AG04450 (cell line): Measurements from ENCODE around the gene WNT1. TPM values are rescaled to one million over a fixed set of nuclear protein-coding genes. Genes with fewer than 3 reads are reported as not detected.
A peak's percentile ranks its signal among the peaks of the same experiment; 100 is the strongest.

ENCODE experiments used
- CTCF ChIA-PET: fragments of 300-600, 350-600 bp; formaldehyde crosslinking; extraction: SDS; loops from one replicate; lab custom pipeline; 2022; ENCODE audit warnings: antibody characterized with exemption, inconsistent platforms; lab: Charles Lee
- POLR2A ChIA-PET: fragments of 350-600 bp; formaldehyde crosslinking; extraction: SDS; loops from one replicate; lab custom pipeline; 2021; ENCODE audit warnings: antibody characterized with exemption, inconsistent platforms; lab: Yijun Ruan, JAX
- DNase-seq: peaks from one replicate; pipeline ENCODE4 v3.0.0-alpha.2; 2011; ENCODE audit warnings: low read depth, low spot score
- H3K27ac ChIP-seq: one replicate; pipeline ENCODE4 v1.5.1; 2012; ENCODE audit warnings: low read depth, low read length, control low read depth
- H3K27me3 ChIP-seq: one replicate; pipeline ENCODE4 v1.6.0; 2012; ENCODE audit warnings: low read length; ENCODE audit not compliant: control insufficient read depth, insufficient read depth
- H3K4me3 ChIP-seq: 2 replicates; pipeline ENCODE4 v1.5.1; 2011; ENCODE audit warnings: mild to moderate bottlenecking, low read depth, low read length, control low read depth
- H3K9me3 ChIP-seq: 2 replicates; pipeline ENCODE4 v1.5.1; 2012; ENCODE audit warnings: low read length; ENCODE audit not compliant: control insufficient read depth, insufficient read depth
- CTCF ChIP-seq: IDR thresholded peaks from 2 replicates; pipeline ENCODE4 v1.5.1; 2011; ENCODE audit warnings: low read depth, low read length, control low read depth, inconsistent platforms
- polyA plus RNA-seq: library from polyadenylated mRNA; depleted of rRNA; stranded (reverse); fragments of >200 nt; gene quantifications from 2 replicates; pipeline ENCODE4 v1.2.3, GENCODE V29; 2011

The WNT1 gene
- polyA plus RNA-seq, 1 experiment: not detected

GRCh38 chr12:48973941-48974673 lies 4.0 kb upstream of the WNT1 start:
- Histone ChIP-seq H3K27me3 (peaks cover 53% of the 10 kb centered on the region), H3K27ac (no peak overlapping the region), H3K4me3 (no peak overlapping the region), H3K9me3 (no peaks in the 10 kb centered on the region; the same call in 1 of the 2 replicates)
- ChIA-PET CTCF (interaction anchor here (0.8 to 11.8 kb wide), 7 partner anchors 12 to 121 kb away, joined by 3 to 95 read pairs (median 3); partner anchors contain the start of gene ARF3), POLR2A (interaction anchor here (0.7 kb wide), 1 partner anchor 22 kb away, joined by 5 read pairs; no protein-coding TSS in a partner anchor)
- TF ChIP-seq CTCF: peak; percentile 69
- DNase-seq: no peak

GRCh38 chr12:48977290-48978281 lies 536 bp upstream of the WNT1 start:
- H3K27me3 ChIP-seq: peaks cover 63% of the 10 kb centered on the region
- peak; percentile 63 for TF ChIP-seq CTCF
- peaks cover 5% of the 10 kb centered on the region; the same call in 1 of the 2 replicates for H3K9me3 ChIP-seq
- H3K4me3 ChIP-seq: no peak overlapping the region
- DNase-seq: no peak
- POLR2A ChIA-PET: no interaction called here
- H3K27ac ChIP-seq: no peak overlapping the region
- CTCF ChIA-PET: interaction anchor here (0.7 to 11.8 kb wide), 11 partner anchors 10 to 125 kb away, joined by 3 to 95 read pairs (median 7); partner anchors contain the start of genes ARF3, DDX23 and FKBP11

GRCh38 chr12:48978741-48979601 lies 849 bp downstream of the WNT1 start:
- no peak for DNase-seq
- ChIA-PET CTCF (interaction anchor here (0.6 to 11.8 kb wide), 10 partner anchors 8 to 160 kb away, joined by 3 to 95 read pairs (median 4); partner anchors contain the start of genes DDX23 and FKBP11), POLR2A (interaction anchor here (0.5 kb wide), 1 partner anchor 99 kb away, joined by 6 read pairs; no protein-coding TSS in a partner anchor)
- TF ChIP-seq CTCF: no peak
- Histone ChIP-seq H3K27me3 (peaks cover 70% of the 10 kb centered on the region), H3K4me3 (no peak overlapping the region), H3K27ac (no peak overlapping the region), H3K9me3 (peaks cover 5% of the 10 kb centered on the region; the same call in 1 of the 2 replicates)

GRCh38 chr12:48979602-48980388 lies 1.7 kb downstream of the WNT1 start:
- Histone ChIP-seq H3K27me3 (peaks cover 74% of the 10 kb centered on the region), H3K27ac (no peak overlapping the region), H3K4me3 (0 out of 2 replicates have a peak overlapping the region, but pooled peaks have one; percentile 2), H3K9me3 (peaks cover 5% of the 10 kb centered on the region; the same call in 1 of the 2 replicates)
- ChIA-PET CTCF (interaction anchor here (0.9 to 11.8 kb wide), 5 partner anchors 7 to 22 kb away, joined by 3 to 95 read pairs (median 37); no protein-coding TSS in a partner anchor), POLR2A (interaction anchor here (0.5 kb wide), 1 partner anchor 98 kb away, joined by 6 read pairs; no protein-coding TSS in a partner anchor)
- DNase-seq: no peak
- no peak for TF ChIP-seq CTCF
